Measurements from ENCODE around the gene FARP1.

Gene FARP1

DNA sequence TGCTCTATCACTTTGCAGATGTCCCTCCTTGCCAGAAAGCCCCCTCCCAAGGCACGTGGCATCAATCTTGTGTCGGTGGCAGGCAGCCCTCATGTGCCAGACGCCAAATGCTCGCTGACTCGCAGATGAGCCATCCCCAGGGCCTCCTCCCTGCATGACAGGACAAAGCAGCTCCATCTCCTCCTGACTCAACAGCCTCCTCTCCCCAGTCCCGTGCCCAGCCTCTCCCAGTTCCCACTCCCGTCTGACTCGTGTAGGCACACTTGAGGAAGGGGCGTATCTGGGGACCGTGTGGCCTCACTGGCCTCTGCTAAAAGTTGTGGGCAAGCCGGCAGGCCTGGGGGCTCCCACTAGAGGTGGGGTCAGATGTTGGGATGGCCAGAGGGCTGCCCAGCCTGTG, 300.4 kb downstream of the FARP1 start:
- H3K9me3 ChIP-seq (ENCODE audit: insufficient read depth, low read length): no peaks in the 10 kb centered on the region
- H3K27me3 ChIP-seq (ENCODE audit: low read length): no peaks in the 10 kb centered on the region
- no peaks in the 10 kb centered on the region for H3F3A ChIP-seq (ENCODE audit: insufficient read depth)
- H3K4me3 ChIP-seq (ENCODE audit: insufficient read depth, low read length, poor library complexity, severe bottlenecking): no peak overlapping the region
- TF ChIP-seq EZH2phosphoT487 (conservative IDR thresholded peaks at IDR 0.05; ENCODE audit: low read length): no peak
- TF ChIP-seq, protein P1, sequence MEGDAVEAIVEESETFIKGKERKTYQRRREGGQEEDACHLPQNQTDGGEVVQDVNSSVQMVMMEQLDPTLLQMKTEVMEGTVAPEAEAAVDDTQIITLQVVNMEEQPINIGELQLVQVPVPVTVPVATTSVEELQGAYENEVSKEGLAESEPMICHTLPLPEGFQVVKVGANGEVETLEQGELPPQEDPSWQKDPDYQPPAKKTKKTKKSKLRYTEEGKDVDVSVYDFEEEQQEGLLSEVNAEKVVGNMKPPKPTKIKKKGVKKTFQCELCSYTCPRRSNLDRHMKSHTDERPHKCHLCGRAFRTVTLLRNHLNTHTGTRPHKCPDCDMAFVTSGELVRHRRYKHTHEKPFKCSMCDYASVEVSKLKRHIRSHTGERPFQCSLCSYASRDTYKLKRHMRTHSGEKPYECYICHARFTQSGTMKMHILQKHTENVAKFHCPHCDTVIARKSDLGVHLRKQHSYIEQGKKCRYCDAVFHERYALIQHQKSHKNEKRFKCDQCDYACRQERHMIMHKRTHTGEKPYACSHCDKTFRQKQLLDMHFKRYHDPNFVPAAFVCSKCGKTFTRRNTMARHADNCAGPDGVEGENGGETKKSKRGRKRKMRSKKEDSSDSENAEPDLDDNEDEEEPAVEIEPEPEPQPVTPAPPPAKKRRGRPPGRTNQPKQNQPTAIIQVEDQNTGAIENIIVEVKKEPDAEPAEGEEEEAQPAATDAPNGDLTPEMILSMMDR (IDR thresholded peaks at IDR 0.05; ENCODE audit: insufficient read depth, low read length, poor library complexity, severe bottlenecking): no peak
- H3K9ac ChIP-seq (ENCODE audit: low read length): no peak overlapping the region
- H3K9me2 ChIP-seq (replicated peaks; ENCODE audit: insufficient read depth, low read length): no peaks in the 10 kb centered on the region
- H3K27ac ChIP-seq (ENCODE audit: low read depth, low read length): no peak overlapping the region
- H4K20me1 ChIP-seq (ENCODE audit: low read depth, low read length): no peaks in the 10 kb centered on the region
- no peak overlapping the region for H3K4me2 ChIP-seq (ENCODE audit: low read depth, low read length, poor library complexity, severe bottlenecking)
- no peaks in the 10 kb centered on the region for H3K36me3 ChIP-seq (ENCODE audit: low read length)
- no peaks in the 10 kb centered on the region for H3K79me2 ChIP-seq (ENCODE audit: insufficient read depth, low read length)
- H2AFZ ChIP-seq (ENCODE audit: low read depth, low read length, severe bottlenecking): no peak overlapping the region

DNA sequence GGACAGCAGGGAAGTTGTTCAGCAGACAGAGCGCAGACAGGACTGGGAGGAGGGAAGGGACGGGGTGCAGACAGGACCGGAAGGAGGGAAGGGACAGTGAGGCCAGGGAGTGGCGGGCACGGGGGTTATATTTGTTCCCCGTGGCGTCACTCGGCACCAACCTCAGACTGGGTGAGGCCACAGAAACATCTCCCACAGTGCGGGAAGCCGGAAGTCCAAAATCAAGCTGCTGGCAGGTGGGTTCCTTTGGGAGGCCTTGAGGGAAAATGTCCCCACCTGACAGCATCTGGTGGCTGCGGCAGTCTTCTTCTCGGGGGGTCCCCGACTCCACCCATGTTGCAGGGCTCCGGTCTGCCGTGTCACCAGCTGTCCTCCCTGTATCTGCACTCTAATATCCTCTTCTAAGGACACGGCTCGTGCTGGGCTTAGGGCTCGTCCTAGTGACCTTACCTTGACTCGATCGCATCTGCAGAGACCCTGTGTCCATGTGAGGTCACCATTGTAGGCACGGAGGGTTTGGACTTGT, 301.0 kb downstream of the FARP1 start:
- Histone ChIP-seq H3K4me2 (ENCODE audit: low read depth, low read length, poor library complexity, severe bottlenecking) (no peak overlapping the region), H3F3A (ENCODE audit: insufficient read depth) (no peaks in the 10 kb centered on the region), H3K9me3 (ENCODE audit: insufficient read depth, low read length) (no peaks in the 10 kb centered on the region), H3K79me2 (ENCODE audit: insufficient read depth, low read length) (no peaks in the 10 kb centered on the region), H3K27ac (ENCODE audit: low read depth, low read length) (no peak overlapping the region), H3K4me3 (ENCODE audit: insufficient read depth, low read length, poor library complexity, severe bottlenecking) (no peak overlapping the region), H3K27me3 (ENCODE audit: low read length) (no peaks in the 10 kb centered on the region), H3K9me2 (replicated peaks; ENCODE audit: insufficient read depth, low read length) (no peaks in the 10 kb centered on the region), H3K9ac (ENCODE audit: low read length) (no peak overlapping the region), H3K36me3 (ENCODE audit: low read length) (no peaks in the 10 kb centered on the region), H4K20me1 (ENCODE audit: low read depth, low read length) (no peaks in the 10 kb centered on the region), H2AFZ (ENCODE audit: low read depth, low read length, severe bottlenecking) (no peak overlapping the region)
- TF ChIP-seq, protein P1 (IDR thresholded peaks at IDR 0.05; ENCODE audit: insufficient read depth, low read length, poor library complexity, severe bottlenecking): no peak
- TF ChIP-seq EZH2phosphoT487 (conservative IDR thresholded peaks at IDR 0.05; ENCODE audit: low read length): no peak

DNA sequence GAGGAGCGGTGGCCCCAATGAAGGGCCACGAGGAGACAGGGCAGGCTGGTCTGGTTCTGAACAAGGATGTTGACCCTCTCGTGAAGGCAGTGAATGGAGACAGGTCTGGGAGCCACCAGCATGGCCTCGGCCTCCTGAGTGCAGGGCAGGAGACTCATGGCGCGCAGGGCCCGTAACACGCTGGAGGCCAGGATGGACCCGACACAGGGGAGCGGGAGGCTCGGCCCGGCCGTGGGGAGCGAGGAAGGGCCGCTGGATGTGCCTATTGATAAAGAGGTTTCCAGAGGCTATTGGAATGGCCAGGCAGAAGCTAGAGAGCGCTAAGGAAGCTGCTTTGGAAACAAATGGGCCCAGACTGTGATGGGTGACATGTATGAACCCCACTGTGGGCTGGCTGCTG, 301.5 kb downstream of the FARP1 start:
- Histone ChIP-seq H3K9me3 (ENCODE audit: insufficient read depth, low read length) (no peaks in the 10 kb centered on the region), H3K27me3 (ENCODE audit: low read length) (no peaks in the 10 kb centered on the region), H3K27ac (ENCODE audit: low read depth, low read length) (no peak overlapping the region), H2AFZ (ENCODE audit: low read depth, low read length, severe bottlenecking) (no peak overlapping the region), H3F3A (ENCODE audit: insufficient read depth) (no peaks in the 10 kb centered on the region), H3K4me2 (ENCODE audit: low read depth, low read length, poor library complexity, severe bottlenecking) (no peak overlapping the region), H4K20me1 (ENCODE audit: low read depth, low read length) (no peaks in the 10 kb centered on the region), H3K36me3 (ENCODE audit: low read length) (no peaks in the 10 kb centered on the region), H3K9ac (ENCODE audit: low read length) (no peak overlapping the region), H3K4me3 (ENCODE audit: insufficient read depth, low read length, poor library complexity, severe bottlenecking) (no peak overlapping the region), H3K9me2 (replicated peaks; ENCODE audit: insufficient read depth, low read length) (no peaks in the 10 kb centered on the region), H3K79me2 (ENCODE audit: insufficient read depth, low read length) (no peaks in the 10 kb centered on the region)
- no peak for TF ChIP-seq EZH2phosphoT487 (conservative IDR thresholded peaks at IDR 0.05; ENCODE audit: low read length)
- TF ChIP-seq, protein P1 (IDR thresholded peaks at IDR 0.05; ENCODE audit: insufficient read depth, low read length, poor library complexity, severe bottlenecking): no peak

All from SU-DHL-6 (cell line).